SJCRH30 (cell line): ENCODE results near the gene MEAK7. TPM values are rescaled to one million over a fixed set of nuclear protein-coding genes. Genes with fewer than 3 reads are reported as not detected.
"Not testable (repeated sequence)": the region's sequence is repeated elsewhere in the genome, so short reads cannot be mapped to it uniquely, and the experiment has no call there.

Experiments
- DNase-seq, 2 experiments: peaks; one replicate each; pipeline ENCODE4 v3.0.0-alpha.2; 2015 to 2020
- H3K27ac ChIP-seq: fragments of 250-450 bp; sonication (Bioruptor Pico); 2 replicates; pipeline ENCODE4 v1.5.1; 2020; ENCODE audit warnings: mild to moderate bottlenecking, moderate library complexity
- H3K27me3 ChIP-seq: fragments of 250-450 bp; sonication (Bioruptor Pico); 2 replicates; pipeline ENCODE4 v1.5.1; 2020; ENCODE audit warnings: mild to moderate bottlenecking, moderate library complexity
- H3K36me3 ChIP-seq: fragments of 250-450 bp; sonication (Bioruptor Pico); 2 replicates; pipeline ENCODE4 v1.5.1; 2020; ENCODE audit warnings: mild to moderate bottlenecking, moderate library complexity
- H3K4me1 ChIP-seq: fragments of 250-450 bp; sonication (Bioruptor Pico); 2 replicates; pipeline ENCODE4 v1.5.1; 2020; ENCODE audit warnings: mild to moderate bottlenecking, moderate library complexity
- H3K4me3 ChIP-seq: fragments of 250-450 bp; sonication (Bioruptor Pico); 2 replicates; pipeline ENCODE4 v1.5.1; 2020; ENCODE audit warnings: mild to moderate bottlenecking, moderate library complexity
- H3K9me3 ChIP-seq: fragments of 250-450 bp; sonication (Bioruptor Pico); replicated peaks from 2 replicates; pipeline ENCODE4 v1.5.1; 2020; ENCODE audit warnings: mild to moderate bottlenecking, moderate library complexity
- total RNA-seq: library from RNA; depleted of rRNA; stranded (reverse); fragments of >200 nt; shearing (Covaris generic); gene quantifications from 2 replicates; pipeline ENCODE4 v1.2.3, GENCODE V29; 2014

The MEAK7 gene
- total RNA-seq, 1 experiment from 2014 or later, result 5.1 TPM

DNA sequence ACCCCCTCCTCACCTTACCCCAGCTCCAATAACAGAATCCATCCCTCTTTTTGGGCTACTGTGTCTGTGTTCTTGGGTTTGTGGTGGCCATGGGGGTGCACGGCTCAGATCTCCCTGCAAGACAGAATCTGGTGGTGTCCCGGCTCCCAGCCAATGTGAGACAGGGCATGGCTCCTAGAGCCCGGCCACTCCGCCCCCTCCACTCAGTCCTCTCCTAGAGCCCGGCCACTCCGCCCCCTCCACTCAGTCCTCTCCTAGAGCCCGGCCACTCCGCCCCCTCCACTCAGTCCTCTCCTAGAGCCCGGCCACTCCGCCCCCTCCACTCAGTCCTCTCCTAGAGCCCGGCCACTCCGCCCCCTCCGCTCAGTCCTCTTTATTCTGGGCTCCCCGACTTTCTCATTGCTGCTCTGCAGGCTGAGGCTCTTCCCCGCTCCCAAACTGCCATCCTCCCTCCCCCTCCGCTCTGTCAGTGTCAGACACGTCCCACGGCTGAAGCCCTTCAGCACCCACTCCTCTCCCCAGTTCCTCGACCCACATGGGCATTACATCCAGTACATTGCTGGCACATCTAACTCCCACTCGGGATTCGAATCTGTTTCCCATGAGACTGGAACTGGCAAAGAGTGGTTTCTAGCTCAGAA, 20.6 kb upstream of the MEAK7 start:
- H3K27ac ChIP-seq, H3K27me3 ChIP-seq, DNase-seq, H3K36me3 ChIP-seq, H3K4me1 ChIP-seq, H3K4me3 ChIP-seq, H3K9me3 ChIP-seq: not testable (repeated sequence)

DNA sequence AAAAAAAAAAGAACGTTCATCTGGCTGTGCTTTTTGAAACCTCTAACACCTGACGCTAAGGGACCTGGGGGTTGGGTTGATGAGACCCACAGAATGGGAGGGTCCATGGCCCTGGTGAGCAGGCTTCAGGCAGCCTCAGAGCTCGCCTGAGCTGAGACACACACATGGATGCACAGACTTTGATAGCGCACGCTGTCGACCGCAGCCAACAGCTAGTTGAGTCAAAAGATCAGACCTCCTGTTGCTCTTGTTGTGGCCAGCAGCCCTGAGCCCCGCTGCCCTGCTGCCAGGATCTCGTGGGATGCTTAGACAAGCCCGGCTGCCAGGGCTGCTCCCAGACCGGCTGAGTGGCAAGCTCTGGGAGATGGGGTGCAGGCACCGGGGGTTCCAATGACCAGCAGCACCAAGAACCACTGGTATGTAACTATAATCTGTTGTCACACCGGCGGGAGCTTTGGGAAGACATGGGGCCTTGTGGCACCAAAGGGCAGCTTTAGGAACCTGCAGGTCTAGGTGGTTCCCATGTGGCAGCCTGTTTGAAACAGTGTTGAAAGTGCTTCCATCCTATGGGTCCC, 20.0 kb upstream of the MEAK7 start:
- DNase-seq, result no peak
- Histone ChIP-seq H3K9me3 (no peaks in the 10 kb centered on the region), H3K4me3 (no peak overlapping the region), H3K36me3 (no peaks in the 10 kb centered on the region), H3K4me1 (peaks cover 4% of the 10 kb centered on the region; the same call in 1 of the 2 replicates), H3K27ac (no peak overlapping the region), H3K27me3 (no peaks in the 10 kb centered on the region)

GRCh38 chr16:84521497-84521770, 17.0 kb upstream of the MEAK7 start:
- Histone ChIP-seq H3K36me3 (no peaks in the 10 kb centered on the region), H3K4me3 (no peak overlapping the region), H3K27ac (no peak overlapping the region), H3K27me3 (no peaks in the 10 kb centered on the region), H3K9me3 (no peaks in the 10 kb centered on the region), H3K4me1 (peaks cover under 1% of the 10 kb centered on the region; the same call in 1 of the 2 replicates)
- no peak for DNase-seq

DNA sequence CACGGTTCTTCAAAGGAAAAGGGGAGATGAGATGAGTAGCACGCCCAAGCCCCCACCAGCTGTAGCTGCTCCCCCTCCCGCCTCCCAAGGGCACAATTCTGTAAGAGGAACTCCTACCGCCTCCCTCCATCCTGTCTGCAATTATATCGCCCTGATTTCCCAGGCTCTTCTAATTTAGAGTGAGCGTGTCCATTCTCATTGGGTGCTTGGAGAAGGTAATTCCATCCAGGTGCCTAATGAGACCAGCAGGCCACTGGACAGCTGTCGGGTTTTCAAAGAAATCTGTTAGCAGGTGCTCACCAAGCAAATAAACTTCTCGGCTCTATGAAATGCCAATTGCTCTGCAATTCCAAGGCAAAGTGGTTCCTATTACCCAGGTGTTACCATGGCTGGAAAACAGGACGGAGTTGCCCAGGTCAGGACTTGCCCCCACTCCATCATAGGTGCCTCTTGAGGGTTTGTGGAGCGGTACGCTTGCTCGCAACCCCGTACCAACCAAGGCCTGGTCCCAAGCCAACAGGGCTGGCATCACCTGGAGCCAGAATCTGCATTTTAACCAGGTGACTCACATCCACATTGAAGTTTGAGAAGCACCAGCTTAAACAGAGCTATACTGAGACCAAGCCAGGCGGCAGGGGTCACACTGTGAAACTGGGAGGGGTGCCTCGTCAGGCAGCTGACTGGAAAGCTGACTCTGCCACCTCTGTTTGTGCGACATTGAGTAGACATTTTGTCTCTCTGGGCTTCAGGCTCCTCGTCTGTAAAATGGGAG, 16.5 kb upstream of the MEAK7 start:
- H3K9me3 ChIP-seq, result no peaks in the 10 kb centered on the region
- no peaks in the 10 kb centered on the region; the same call in 1 of the 2 replicates for H3K4me1 ChIP-seq
- H3K27me3 ChIP-seq, result no peaks in the 10 kb centered on the region
- H3K36me3 ChIP-seq, result no peaks in the 10 kb centered on the region
- no peak for DNase-seq
- H3K27ac ChIP-seq, result no peak overlapping the region
- H3K4me3 ChIP-seq, result no peak overlapping the region

- no peak for DNase-seq
- Histone ChIP-seq H3K4me3 (no peak overlapping the region), H3K36me3 (no peaks in the 10 kb centered on the region), H3K27me3 (no peaks in the 10 kb centered on the region), H3K27ac (no peak overlapping the region), H3K4me1 (no peaks in the 10 kb centered on the region; the same call in 1 of the 2 replicates), H3K9me3 (no peaks in the 10 kb centered on the region)
Measured at GRCh38 chr16:84519855-84520254, 15.4 kb upstream of the MEAK7 start.

DNA sequence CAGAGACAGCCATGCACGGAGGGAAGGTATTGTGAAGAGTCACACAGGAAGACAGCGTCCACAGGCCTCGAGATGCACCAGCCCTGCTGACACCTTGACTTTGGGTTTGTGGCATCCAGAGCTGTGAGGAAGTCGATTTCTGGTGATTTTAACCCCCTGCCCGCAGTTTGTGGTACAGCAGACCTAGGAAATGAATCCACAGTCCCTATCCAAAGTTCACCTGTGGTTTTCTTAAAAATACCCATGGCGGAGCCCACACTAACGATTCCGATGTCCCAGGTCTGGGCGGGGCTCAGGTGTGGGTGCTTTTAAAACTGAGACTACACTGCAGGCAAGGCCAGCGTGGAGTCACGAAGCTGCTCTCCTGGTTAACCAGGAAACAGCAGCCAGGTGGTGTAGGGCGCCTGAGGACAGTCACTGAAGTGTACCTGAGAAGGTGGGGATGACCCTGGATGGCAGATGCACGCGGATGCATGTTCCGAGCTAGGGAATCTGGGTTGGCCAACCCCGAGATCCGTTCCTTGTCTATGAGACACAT, 14.4 kb upstream of the MEAK7 start:
- no peaks in the 10 kb centered on the region for H3K9me3 ChIP-seq
- H3K4me1 ChIP-seq, result no peaks in the 10 kb centered on the region; the same call in 1 of the 2 replicates
- no peak for DNase-seq
- H3K27me3 ChIP-seq, result no peaks in the 10 kb centered on the region
- H3K36me3 ChIP-seq, result no peaks in the 10 kb centered on the region
- no peak overlapping the region for H3K4me3 ChIP-seq
- H3K27ac ChIP-seq, result no peak overlapping the region

GRCh38 chr16:84518220-84518619, 13.8 kb upstream of the MEAK7 start:
- H3K36me3 ChIP-seq, H3K4me1 ChIP-seq, H3K9me3 ChIP-seq, H3K4me3 ChIP-seq, H3K27me3 ChIP-seq, DNase-seq, H3K27ac ChIP-seq: not testable (repeated sequence)

- Histone ChIP-seq H3K9me3 (no peaks in the 10 kb centered on the region), H3K4me1 (peaks cover 2% of the 10 kb centered on the region; the same call in 1 of the 2 replicates), H3K27ac (no peak overlapping the region), H3K4me3 (no peak overlapping the region), H3K36me3 (no peaks in the 10 kb centered on the region), H3K27me3 (no peaks in the 10 kb centered on the region)
- DNase-seq, result peak; percentile 39 to 51
Measured at GRCh38 chr16:84517366-84517765, 12.9 kb upstream of the MEAK7 start.

DNA sequence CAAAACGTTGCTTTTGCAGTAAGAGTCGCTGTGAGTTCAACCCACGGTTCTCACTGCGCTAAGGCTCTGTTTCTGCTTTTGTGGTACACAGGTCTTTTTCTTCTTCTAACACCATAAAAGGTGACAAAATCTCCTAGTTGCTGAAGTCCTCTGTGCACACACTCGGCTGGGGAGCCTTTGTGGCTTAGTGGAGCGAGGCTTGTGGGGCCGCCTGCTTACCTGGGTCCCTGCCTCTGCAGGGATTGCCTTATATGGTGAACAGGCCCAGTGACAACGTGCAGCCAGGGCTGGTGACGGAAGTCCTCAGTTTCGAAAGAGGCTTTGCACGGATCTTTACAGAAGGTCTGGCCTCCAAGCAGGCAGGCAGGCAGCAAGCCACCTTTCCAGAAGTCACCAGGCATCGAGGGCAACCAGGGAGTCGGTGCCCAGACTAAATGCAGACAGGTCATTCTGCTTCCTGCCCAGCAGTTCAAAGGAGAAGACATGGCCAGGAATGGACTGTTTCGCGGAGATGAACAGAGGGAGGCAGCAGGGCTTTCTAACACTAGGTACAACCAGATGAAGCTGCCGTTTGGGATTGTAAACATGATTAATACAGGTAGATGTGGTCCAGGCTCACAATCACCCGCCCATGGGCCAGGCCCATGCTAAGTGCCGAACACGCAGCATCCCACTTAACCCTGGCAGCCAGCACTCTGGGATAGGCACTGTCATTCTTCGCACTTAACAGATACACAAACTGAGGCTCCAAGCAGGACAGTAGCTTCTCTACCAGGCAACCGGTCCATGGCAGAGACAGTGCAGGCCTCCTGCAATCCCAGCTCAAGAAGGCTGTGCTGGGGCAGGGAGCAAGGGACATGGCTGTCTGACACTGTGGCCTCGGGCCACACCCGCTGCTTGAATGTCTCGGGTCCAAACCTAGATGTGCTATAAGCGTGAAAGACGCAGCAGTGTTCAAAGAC, 10.7 kb upstream of the MEAK7 start:
- H3K4me3 ChIP-seq, result no peak overlapping the region
- H3K27ac ChIP-seq, result no peak overlapping the region
- peaks cover 2% of the 10 kb centered on the region; the same call in 1 of the 2 replicates for H3K4me1 ChIP-seq
- no peaks in the 10 kb centered on the region for H3K36me3 ChIP-seq
- DNase-seq, result no peak
- H3K27me3 ChIP-seq, result no peaks in the 10 kb centered on the region
- no peaks in the 10 kb centered on the region for H3K9me3 ChIP-seq

- no peaks in the 10 kb centered on the region for H3K27me3 ChIP-seq
- DNase-seq, result no peak
- no peaks in the 10 kb centered on the region for H3K36me3 ChIP-seq
- H3K4me1 ChIP-seq, result peaks cover 2% of the 10 kb centered on the region; the same call in 1 of the 2 replicates
- H3K4me3 ChIP-seq, result no peak overlapping the region
- H3K27ac ChIP-seq, result no peak overlapping the region
- H3K9me3 ChIP-seq, result no peaks in the 10 kb centered on the region
Measured at GRCh38 chr16:84514295-84514873, 9.9 kb upstream of the MEAK7 start.

- no peak for DNase-seq
- Histone ChIP-seq H3K9me3 (no peaks in the 10 kb centered on the region), H3K36me3 (no peaks in the 10 kb centered on the region), H3K27ac (no peak overlapping the region), H3K27me3 (no peaks in the 10 kb centered on the region), H3K4me1 (peaks cover 2% of the 10 kb centered on the region; the same call in 1 of the 2 replicates), H3K4me3 (no peak overlapping the region)
Measured at GRCh38 chr16:84513666-84514065, 9.2 kb upstream of the MEAK7 start.

DNA sequence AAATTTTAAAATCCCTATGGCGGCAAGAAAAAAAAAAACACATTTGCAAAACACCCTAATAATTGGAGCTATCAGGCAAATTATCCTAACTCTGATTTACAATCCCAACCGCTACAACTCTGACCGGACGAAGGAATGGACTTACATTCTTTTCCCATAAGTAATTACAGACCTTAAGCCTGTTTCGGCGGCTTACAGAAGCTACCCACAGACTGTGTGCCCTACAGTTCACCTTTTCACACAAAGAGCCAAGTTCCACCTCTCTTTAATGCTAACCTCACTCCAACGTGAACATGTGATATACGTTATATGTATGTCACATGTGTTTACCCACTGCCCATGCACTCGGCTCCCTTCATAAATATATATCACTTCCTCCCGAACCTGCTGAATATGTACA, 8.7 kb upstream of the MEAK7 start:
- no peak overlapping the region for H3K27ac ChIP-seq
- H3K27me3 ChIP-seq, result no peaks in the 10 kb centered on the region
- no peak for DNase-seq

DNA sequence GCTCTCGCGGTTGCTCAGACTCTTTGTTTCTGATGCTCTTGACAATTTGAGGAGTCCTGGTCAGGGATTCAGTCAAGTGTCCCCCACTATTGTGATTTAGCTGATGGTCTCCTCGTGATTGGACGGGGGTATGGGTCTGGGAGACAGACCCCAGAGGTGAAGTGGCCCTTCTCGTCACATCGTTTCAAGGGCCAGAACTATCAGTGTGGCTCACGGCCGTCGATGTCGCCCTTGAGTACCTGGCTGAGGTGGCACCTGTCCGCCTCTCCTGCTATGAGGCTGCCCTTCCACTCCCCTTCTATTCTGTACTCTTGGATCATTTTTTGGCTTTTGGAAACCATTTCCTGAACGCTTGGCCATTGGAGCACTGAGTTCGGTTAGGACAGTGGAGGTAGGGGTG, 7.4 kb upstream of the MEAK7 start:
- H3K36me3 ChIP-seq, result no peaks in the 10 kb centered on the region
- peaks cover 2% of the 10 kb centered on the region; the same call in 1 of the 2 replicates for H3K4me1 ChIP-seq
- no peak overlapping the region for H3K4me3 ChIP-seq
- DNase-seq, result no peak
- H3K27me3 ChIP-seq, result no peaks in the 10 kb centered on the region
- no peaks in the 10 kb centered on the region for H3K9me3 ChIP-seq
- H3K27ac ChIP-seq, result no peak overlapping the region

More for the DNA sequence above, 8.7 kb upstream of the MEAK7 start:
- Histone ChIP-seq H3K36me3 (no peaks in the 10 kb centered on the region), H3K4me1 (peaks cover 2% of the 10 kb centered on the region; the same call in 1 of the 2 replicates), H3K4me3 (no peak overlapping the region), H3K9me3 (no peaks in the 10 kb centered on the region)

- DNase-seq, result peak; percentile 34 to 78
- Histone ChIP-seq H3K27ac (no peak overlapping the region), H3K4me1 (peaks cover 2% of the 10 kb centered on the region; the same call in 1 of the 2 replicates), H3K27me3 (no peaks in the 10 kb centered on the region), H3K36me3 (no peaks in the 10 kb centered on the region), H3K9me3 (no peaks in the 10 kb centered on the region), H3K4me3 (no peak overlapping the region)
Measured at GRCh38 chr16:84511180-84511800, 6.8 kb upstream of the MEAK7 start.
